ENCODE measurements around the gene SHPK. TPM values are rescaled to one million over a fixed set of nuclear protein-coding genes. Genes with fewer than 3 reads are reported as not detected.

The SHPK gene
- total and polyA plus RNA-seq, 2 of the 4 experiments (the other 2 are of a cell fraction), result 11.1 to 14.3 TPM

DNA sequence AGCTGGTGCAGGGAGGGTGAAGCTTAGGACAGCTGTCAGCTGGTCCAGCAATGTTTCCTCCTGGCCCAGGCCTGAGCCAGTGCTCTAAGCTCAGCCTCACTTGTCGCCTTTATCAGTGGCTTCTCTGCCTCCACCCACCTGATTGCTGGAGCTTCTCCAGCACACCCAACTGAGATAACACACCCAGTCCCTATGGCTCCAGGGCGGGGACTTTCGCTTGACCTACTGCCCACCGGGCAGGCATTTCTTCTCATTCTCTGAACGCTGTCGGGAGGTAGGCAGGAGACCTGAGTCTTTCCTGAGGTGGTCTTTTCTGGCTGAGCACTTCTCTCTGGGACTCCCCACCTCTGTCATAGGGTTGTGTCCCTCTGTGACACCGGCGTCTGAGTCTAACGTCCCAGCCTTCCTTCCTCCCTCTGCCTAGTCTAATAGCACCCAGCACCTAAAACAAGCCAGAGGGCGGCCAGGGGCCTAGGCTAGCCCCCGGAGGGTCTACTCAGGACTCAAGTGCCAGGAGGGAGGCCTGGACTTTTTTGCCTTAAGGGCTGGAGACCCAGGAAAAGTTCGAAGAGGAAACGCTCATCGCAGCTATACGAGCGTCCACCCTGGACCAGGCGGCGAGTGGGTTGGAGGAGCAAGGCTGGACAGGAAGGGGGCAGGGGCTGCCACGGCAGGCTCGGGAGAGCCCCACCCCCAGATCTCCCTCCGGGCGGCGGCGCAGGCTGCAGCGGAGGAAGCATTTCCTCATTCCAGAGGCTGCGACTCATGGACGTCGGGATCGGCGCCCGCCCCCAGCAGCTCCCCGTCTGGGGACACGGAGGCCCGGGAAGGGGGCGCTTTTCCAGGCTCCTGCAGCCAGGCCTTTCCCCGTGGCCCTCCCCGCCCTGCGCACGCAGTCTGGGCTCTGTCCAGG is 31.6 kb upstream of the SHPK start:
- DNase-seq, result peak; percentile 91
- Histone ChIP-seq H3K9me3 (ENCODE audit: control insufficient read depth, insufficient read depth, low read length) (no peaks in the 10 kb centered on the region), H3K4me2 (ENCODE audit: low read depth, low read length) (peak overlapping the region; percentile 87), H4K20me1 (ENCODE audit: insufficient read depth, low read length) (peaks cover 53% of the 10 kb centered on the region), H2BK15ac (ENCODE audit: low read depth, low read length) (peak overlapping the region; percentile 50; the same call in 1 of the 3 replicates), H3K18ac (ENCODE audit: low read depth, low read length) (peak overlapping the region; percentile 81), H4K5ac (ENCODE audit: low read depth, low read length) (peak overlapping the region; percentile 80), H2BK20ac (ENCODE audit: low read depth, low read length) (no peak overlapping the region; the same call in 1 of the 2 replicates), H3K4me1 (ENCODE audit: control insufficient read depth, insufficient read depth, low read length) (peaks cover 10% of the 10 kb centered on the region), H2AK9ac (replicated peaks; ENCODE audit: low read depth, low read length, poor library complexity) (peak overlapping the region; percentile 100), H3K56ac (ENCODE audit: extremely low read depth, insufficient read depth, low read length) (peak overlapping the region; percentile 98), H4K91ac (ENCODE audit: insufficient read depth, low read depth, low read length) (peak overlapping the region; percentile 94), H3K79me1 (ENCODE audit: low read depth in 1 of 2, low read length in 2 of 2) (peaks cover 6 to 70% of the 10 kb centered on the region in 2 experiments; a peak in 3 of 4 replicates), H3K9me1 (ENCODE audit: insufficient read depth, low read length) (peaks cover 26% of the 10 kb centered on the region), H3K9ac (ENCODE audit: low read depth, low read length) (peak overlapping the region; percentile 93), H3K27ac (ENCODE audit: insufficient read depth, low read length) (peak overlapping the region; percentile 93), H2AFZ (replicated peaks; ENCODE audit: low read length, poor library complexity) (peak overlapping the region; percentile 91), H4K8ac (ENCODE audit: low read depth in 2 of 2, low read length in 2 of 2) (peak overlapping the region; percentile 79 to 83), H3K27me3 (ENCODE audit: control insufficient read depth, insufficient read depth, low read length) (no peaks in the 10 kb centered on the region), H2BK120ac (ENCODE audit: low read depth, low read length) (peak overlapping the region; percentile 86), H3K4ac (ENCODE audit: low read depth, low read length) (peak overlapping the region; percentile 98), H2AK5ac (ENCODE audit: low read depth, low read length) (peak overlapping the region; percentile 88), H2BK5ac (ENCODE audit: low read depth, low read length, poor library complexity, severe bottlenecking) (peak overlapping the region; percentile 92), H3K36me3 (ENCODE audit: control insufficient read depth, insufficient read depth, low read length) (peaks cover 32% of the 10 kb centered on the region), H3K23ac (ENCODE audit: low read depth, low read length) (peak overlapping the region; percentile 97), H3K4me3 (ENCODE audit: insufficient read depth, low read depth, low read length) (peak overlapping the region; percentile 70), H3K14ac (replicated peaks; ENCODE audit: low read depth, low read length) (peak overlapping the region; percentile 99)
- intact Hi-C loops (cut with micrococcal nuclease) (loop anchor here (5.0 kb wide), 1 partner anchor 55 kb away; the partner anchor contains the start of gene HASPIN), in situ Hi-C loops (cut with MboI; ENCODE audit: low sequenced_read_pairs) (no loop called here), dilution Hi-C loops (cut with HindIII; ENCODE audit: low sequenced_read_pairs, unreplicated experiment) (no loop called here)
- WGBS, 2 experiments (ENCODE audit: extremely low coverage in 2 of 2, insufficient read length in 1 of 2), result 0% methylated on average over 8 of the region's 39 CpGs; no CpG with 5 or more reads in 1 of the 2 experiments
- POLR2A ChIA-PET (ENCODE audit: unreplicated experiment), result interaction anchor here (0.6 kb wide), 1 partner anchor 66 kb away, joined by 3 read pairs; no protein-coding TSS in a partner anchor
- BruUV-seq (replicated peaks), result no TSS peak
- CTCF ChIA-PET, result no interaction called here
- ATAC-seq (ENCODE audit: low read depth), result peak; percentile 80
- TF ChIP-seq CHD1 (IDR thresholded peaks at IDR 0.05; ENCODE audit: low read depth, low read length) (no peak), POLR2A (IDR thresholded peaks at IDR 0.05; ENCODE audit: low read depth, low read length) (no peak), MAFK (IDR thresholded peaks at IDR 0.05; ENCODE audit: low read depth, low read length) (no peak), BHLHE40 (IDR thresholded peaks at IDR 0.05; ENCODE audit: low read depth, low read length) (peak; percentile 23; the same call in 1 of the 2 replicates), SMC3 (IDR thresholded peaks at IDR 0.05; ENCODE audit: low read depth, low read length) (0 out of 2 replicates have a peak, but pooled peaks have one; percentile 1), NFE2L2 (IDR thresholded peaks at IDR 0.05; ENCODE audit: low read depth, low read length) (no peak), CEBPB (IDR thresholded peaks at IDR 0.05; ENCODE audit: low read depth, low read length) (no peak), FOS (IDR thresholded peaks at IDR 0.05; ENCODE audit: low read depth, low read length) (peak; percentile 56; the same call in 1 of the 2 replicates), MXI1 (IDR thresholded peaks at IDR 0.05; ENCODE audit: borderline replicate concordance, low read depth, low read length) (peak; percentile 78; the same call in 1 of the 2 replicates), RCOR1 (IDR thresholded peaks at IDR 0.05; ENCODE audit: insufficient replicate concordance, low read length) (no peak), MAZ (IDR thresholded peaks at IDR 0.05; ENCODE audit: borderline replicate concordance, low read depth, low read length) (peak; percentile 95)
- TF ChIP-seq, protein P1, sequence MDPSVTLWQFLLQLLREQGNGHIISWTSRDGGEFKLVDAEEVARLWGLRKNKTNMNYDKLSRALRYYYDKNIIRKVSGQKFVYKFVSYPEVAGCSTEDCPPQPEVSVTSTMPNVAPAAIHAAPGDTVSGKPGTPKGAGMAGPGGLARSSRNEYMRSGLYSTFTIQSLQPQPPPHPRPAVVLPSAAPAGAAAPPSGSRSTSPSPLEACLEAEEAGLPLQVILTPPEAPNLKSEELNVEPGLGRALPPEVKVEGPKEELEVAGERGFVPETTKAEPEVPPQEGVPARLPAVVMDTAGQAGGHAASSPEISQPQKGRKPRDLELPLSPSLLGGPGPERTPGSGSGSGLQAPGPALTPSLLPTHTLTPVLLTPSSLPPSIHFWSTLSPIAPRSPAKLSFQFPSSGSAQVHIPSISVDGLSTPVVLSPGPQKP (IDR thresholded peaks at IDR 0.05; ENCODE audit: borderline replicate concordance, low read depth, low read length), result no peak
- TF ChIP-seq, protein P2, sequence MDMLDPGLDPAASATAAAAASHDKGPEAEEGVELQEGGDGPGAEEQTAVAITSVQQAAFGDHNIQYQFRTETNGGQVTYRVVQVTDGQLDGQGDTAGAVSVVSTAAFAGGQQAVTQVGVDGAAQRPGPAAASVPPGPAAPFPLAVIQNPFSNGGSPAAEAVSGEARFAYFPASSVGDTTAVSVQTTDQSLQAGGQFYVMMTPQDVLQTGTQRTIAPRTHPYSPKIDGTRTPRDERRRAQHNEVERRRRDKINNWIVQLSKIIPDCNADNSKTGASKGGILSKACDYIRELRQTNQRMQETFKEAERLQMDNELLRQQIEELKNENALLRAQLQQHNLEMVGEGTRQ (IDR thresholded peaks at IDR 0.05; ENCODE audit: low read depth, low read length), result no peak
